Activated CD4-positive, alpha-beta memory T cell treated with anti-CD3 and anti-CD28 coated beads, Interleukin-2, amount 10 ng/mL, durations not matched to agents 7 days and 5 days (primary cell): ENCODE results near the gene MTMR2. TPM values are rescaled to one million over a fixed set of nuclear protein-coding genes. Genes with fewer than 3 reads are reported as not detected.
"Not testable (repeated sequence)": the region's sequence is repeated elsewhere in the genome, so short reads cannot be mapped to it uniquely, and the experiment has no call there.

ENCODE experiments used
- CTCF ChIA-PET: fragments of 350-600 bp; sonication (Branson Sonifier 250); formaldehyde crosslinking; loops from one replicate; lab custom pipeline; 2021; ENCODE audit warnings: antibody characterized with exemption, inconsistent platforms; lab: Charles Lee
- POLR2A ChIA-PET: fragments of 350-600 bp; sonication (Branson Sonifier 250); formaldehyde crosslinking; loops from one replicate; lab custom pipeline; 2021; ENCODE audit warnings: antibody characterized with exemption; lab: Charles Lee
- DNase-seq: peaks from one replicate; pipeline ENCODE4 v3.0.0-alpha.2; 2020
- H3K27ac Mint-ChIP-seq: one replicate; pipeline ENCODE4 v1.8.0; 2021; ENCODE audit warnings: mild to moderate bottlenecking, mixed read lengths
- H3K27me3 Mint-ChIP-seq: one replicate; pipeline ENCODE4 v1.8.0; 2021; ENCODE audit warnings: mixed read lengths
- H3K36me3 Mint-ChIP-seq: one replicate; pipeline ENCODE4 v1.8.0; 2021; ENCODE audit warnings: low read depth, mixed read lengths
- H3K4me1 Mint-ChIP-seq: one replicate; pipeline ENCODE4 v1.8.0; 2021; ENCODE audit warnings: mixed read lengths
- H3K4me3 Mint-ChIP-seq: one replicate; pipeline ENCODE4 v1.8.0; 2021; ENCODE audit warnings: mild to moderate bottlenecking, mixed read lengths
- H3K9me3 Mint-ChIP-seq: one replicate; pipeline ENCODE4 v1.8.0; 2021; ENCODE audit warnings: mixed read lengths
- total RNA-seq, 2 experiments: library from RNA; stranded (reverse); gene quantifications; one replicate each; pipeline ENCODE4 v1.2.3, GENCODE V29; 2021

MTMR2 gene
- total RNA-seq, 2 experiments from 2014 or later = 16.1 to 19.0 TPM

DNA sequence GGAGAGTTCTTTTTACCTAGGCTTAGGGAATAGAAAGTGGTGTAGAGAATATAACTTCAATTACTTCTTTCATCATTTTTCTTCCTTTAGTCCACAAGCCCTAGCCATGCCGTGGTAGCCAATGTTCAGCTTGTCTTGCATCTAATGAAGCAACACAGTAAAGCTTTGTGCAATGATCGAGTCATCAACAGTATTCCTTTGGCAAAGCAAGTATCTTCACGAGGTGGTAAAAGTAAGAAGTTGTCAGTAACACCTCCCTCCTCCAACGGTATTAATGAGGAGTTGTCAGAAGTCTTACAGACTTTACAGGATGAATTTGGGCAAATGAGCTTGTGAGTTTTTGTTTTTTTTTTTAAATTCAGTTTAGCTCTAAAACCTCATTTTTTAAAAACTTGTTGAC, 96.2 kb downstream of the MTMR2 start:
- H3K36me3 Mint-ChIP-seq = peaks cover 56% of the 10 kb centered on the region
- H3K27me3 Mint-ChIP-seq = no peaks in the 10 kb centered on the region
- no peaks in the 10 kb centered on the region for H3K9me3 Mint-ChIP-seq
- no peak overlapping the region for H3K27ac Mint-ChIP-seq
- ChIA-PET POLR2A (no interaction called here), CTCF (interaction anchor here (0.8 to 1.2 kb wide), 2 partner anchors 9 to 516 kb away, joined by 3 to 4 read pairs; partner anchors contain the start of gene MAML2)
- DNase-seq = no peak
- H3K4me1 Mint-ChIP-seq = peaks cover 3% of the 10 kb centered on the region
- no peak overlapping the region for H3K4me3 Mint-ChIP-seq

DNA sequence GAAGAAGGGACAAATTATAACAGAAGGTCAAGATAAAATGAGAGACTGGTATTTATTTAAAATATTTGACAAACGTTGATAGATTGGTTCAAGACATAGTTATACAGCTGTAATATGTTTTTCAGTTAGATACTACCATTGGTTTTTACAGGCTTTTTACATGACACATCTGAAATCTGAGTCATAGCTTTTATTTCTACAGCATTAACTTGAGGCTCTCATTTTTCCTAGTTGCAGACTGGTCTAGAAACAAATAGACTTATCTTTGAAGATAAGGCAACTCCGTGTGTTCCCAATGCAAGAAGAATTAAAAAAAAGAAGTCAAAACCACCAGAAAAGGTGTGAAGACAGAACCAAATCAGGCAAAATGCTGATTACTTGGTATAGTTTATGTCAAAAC, 102.3 kb downstream of the MTMR2 start:
- no peak overlapping the region for H3K27ac Mint-ChIP-seq
- H3K9me3 Mint-ChIP-seq = no peaks in the 10 kb centered on the region
- H3K36me3 Mint-ChIP-seq = peaks cover 62% of the 10 kb centered on the region
- ChIA-PET CTCF (no interaction called here), POLR2A (no interaction called here)
- no peaks in the 10 kb centered on the region for H3K27me3 Mint-ChIP-seq
- no peaks in the 10 kb centered on the region for H3K4me1 Mint-ChIP-seq
- DNase-seq = no peak
- H3K4me3 Mint-ChIP-seq = no peak overlapping the region

DNA sequence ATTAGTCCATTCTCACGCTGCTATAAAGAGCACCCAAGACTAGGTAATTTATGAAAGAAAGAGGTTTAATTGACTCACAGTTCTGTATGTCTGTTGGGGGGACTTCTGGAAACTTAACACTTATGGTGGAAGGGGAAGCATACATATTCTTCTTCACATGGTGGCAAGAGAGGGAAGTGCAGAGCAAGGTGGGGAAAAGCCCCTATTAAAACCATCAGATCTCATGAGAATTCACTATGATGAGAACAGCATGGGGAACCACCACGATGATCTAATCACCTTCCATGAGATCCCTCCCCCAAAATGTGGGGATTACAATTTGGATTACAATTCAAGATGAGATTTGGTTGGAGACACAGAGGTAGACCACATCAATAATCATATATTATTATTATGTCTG, 107.9 kb downstream of the MTMR2 start:
- H3K4me3 Mint-ChIP-seq = no peak overlapping the region
- no peaks in the 10 kb centered on the region for H3K9me3 Mint-ChIP-seq
- no peaks in the 10 kb centered on the region for H3K4me1 Mint-ChIP-seq
- ChIA-PET CTCF (no interaction called here), POLR2A (no interaction called here)
- no peak for DNase-seq
- H3K36me3 Mint-ChIP-seq = peaks cover 56% of the 10 kb centered on the region
- H3K27ac Mint-ChIP-seq = no peak overlapping the region
- no peaks in the 10 kb centered on the region for H3K27me3 Mint-ChIP-seq

DNA sequence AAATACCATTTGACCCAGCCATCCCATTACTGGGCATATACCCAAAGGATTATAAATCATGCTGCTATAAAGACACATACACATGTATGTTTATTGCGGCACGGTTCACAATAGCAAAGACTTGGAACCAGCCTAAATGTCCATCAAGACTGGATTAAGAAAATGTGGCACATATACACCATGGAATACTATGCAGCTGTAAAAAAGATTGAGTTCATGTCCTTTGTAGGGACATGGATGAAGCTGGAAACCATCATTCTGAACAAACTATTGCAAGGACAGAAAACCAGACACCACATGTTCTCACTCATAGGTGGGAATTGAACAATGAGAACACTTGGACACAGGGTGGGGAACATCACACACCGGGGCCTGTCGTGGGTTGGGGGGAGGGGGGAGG, 112.9 kb downstream of the MTMR2 start:
- H3K36me3 Mint-ChIP-seq = peaks cover 64% of the 10 kb centered on the region
- DNase-seq, H3K27me3 Mint-ChIP-seq, H3K9me3 Mint-ChIP-seq, H3K4me3 Mint-ChIP-seq, CTCF ChIA-PET, H3K27ac Mint-ChIP-seq, H3K4me1 Mint-ChIP-seq, POLR2A ChIA-PET: not testable (repeated sequence)

DNA sequence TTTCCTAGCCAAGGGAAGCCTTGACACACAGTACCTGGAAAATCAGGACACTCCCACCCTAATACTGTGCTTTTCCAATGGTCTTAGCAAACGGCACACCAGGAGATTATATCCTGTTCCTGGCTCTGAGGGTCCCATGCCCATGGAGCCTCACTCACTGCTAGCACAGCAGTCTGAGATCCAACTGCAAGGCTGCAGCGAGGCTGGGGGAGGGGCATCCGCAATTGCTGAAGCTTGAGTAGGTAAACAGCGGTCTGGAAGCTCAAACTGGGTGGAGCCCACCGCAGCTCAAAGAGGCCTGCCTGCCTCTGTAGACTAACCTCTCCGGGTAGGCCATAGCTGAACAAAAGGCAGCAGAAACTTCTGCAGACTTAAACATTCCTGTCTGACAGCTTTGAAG, 117.4 kb downstream of the MTMR2 start:
- H3K36me3 Mint-ChIP-seq = peaks cover 70% of the 10 kb centered on the region
- H3K27me3 Mint-ChIP-seq, H3K4me1 Mint-ChIP-seq, H3K4me3 Mint-ChIP-seq, H3K27ac Mint-ChIP-seq, DNase-seq, H3K9me3 Mint-ChIP-seq: not testable (repeated sequence)
- POLR2A ChIA-PET = interaction anchor here (2.4 kb wide), 1 partner anchor 16 kb away, joined by 13 read pairs; the partner anchor contains the start of genes CEP57 and FAM76B
- CTCF ChIA-PET = interaction anchor here (0.8 to 1.6 kb wide), 3 partner anchors 14 to 17 kb away, joined by 3 to 5 read pairs (median 3); partner anchors contain the start of genes CEP57 and FAM76B

DNA sequence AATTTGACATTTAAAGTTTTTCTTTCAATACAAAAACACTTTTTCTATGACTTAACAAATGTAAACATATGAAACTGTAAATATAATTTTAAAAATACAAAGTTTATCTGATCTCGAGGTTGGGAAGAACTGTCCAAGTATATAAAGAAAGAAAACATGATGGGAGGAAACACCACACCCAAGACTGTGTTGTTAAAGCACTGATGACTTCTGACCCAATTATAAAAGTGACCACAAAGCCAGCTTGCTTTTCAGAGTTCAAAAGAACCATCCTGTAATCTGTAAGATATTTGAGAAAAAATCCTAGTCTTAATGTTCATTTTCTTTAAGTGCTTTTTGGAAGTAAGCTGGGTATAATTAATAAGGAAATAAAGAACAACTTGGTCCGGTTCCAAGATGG, 118.0 kb downstream of the MTMR2 start:
- CTCF ChIA-PET = interaction anchor here (0.8 to 1.6 kb wide), 3 partner anchors 14 to 17 kb away, joined by 3 to 5 read pairs (median 3); partner anchors contain the start of genes CEP57 and FAM76B
- no peaks in the 10 kb centered on the region for H3K27me3 Mint-ChIP-seq
- H3K4me3 Mint-ChIP-seq = no peak overlapping the region
- H3K9me3 Mint-ChIP-seq = peaks cover 9% of the 10 kb centered on the region
- no peak overlapping the region for H3K27ac Mint-ChIP-seq
- peaks cover 69% of the 10 kb centered on the region for H3K36me3 Mint-ChIP-seq
- peaks cover 2% of the 10 kb centered on the region for H3K4me1 Mint-ChIP-seq
- no peak for DNase-seq
- POLR2A ChIA-PET = interaction anchor here (2.4 kb wide), 1 partner anchor 15 kb away, joined by 13 read pairs; the partner anchor contains the start of genes CEP57 and FAM76B

DNA sequence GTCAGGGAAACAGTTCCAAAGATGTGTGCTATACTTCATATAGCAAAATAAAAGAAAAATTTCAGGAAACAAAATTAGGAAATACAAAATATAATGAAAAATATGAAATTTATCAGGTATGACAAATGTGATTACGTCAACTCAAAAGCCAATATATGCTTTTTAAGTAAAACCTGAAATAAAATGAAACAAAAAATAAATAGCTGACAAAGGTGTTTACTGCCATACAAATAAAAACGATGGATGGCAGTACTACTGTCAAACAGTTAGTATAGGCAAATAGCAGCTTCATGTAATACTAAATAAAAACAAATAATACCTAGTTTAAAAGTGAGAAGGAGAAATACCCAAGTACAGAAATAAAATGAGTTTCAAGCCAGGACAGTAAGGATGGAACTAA, 119.9 kb downstream of the MTMR2 start:
- Mint-ChIP-seq H3K9me3 (peaks cover 7% of the 10 kb centered on the region), H3K4me3 (no peak overlapping the region), H3K36me3 (peaks cover 79% of the 10 kb centered on the region), H3K27me3 (no peaks in the 10 kb centered on the region), H3K4me1 (peaks cover 5% of the 10 kb centered on the region), H3K27ac (no peak overlapping the region)
- CTCF ChIA-PET = interaction anchor here (1.1 kb wide), 1 partner anchor 37 kb away, joined by 3 read pairs; no protein-coding TSS in a partner anchor
- POLR2A ChIA-PET = interaction anchor here (5.8 kb wide), 1 partner anchor 14 kb away, joined by 43 read pairs; the partner anchor contains the start of genes CEP57 and FAM76B
- DNase-seq = no peak

DNA sequence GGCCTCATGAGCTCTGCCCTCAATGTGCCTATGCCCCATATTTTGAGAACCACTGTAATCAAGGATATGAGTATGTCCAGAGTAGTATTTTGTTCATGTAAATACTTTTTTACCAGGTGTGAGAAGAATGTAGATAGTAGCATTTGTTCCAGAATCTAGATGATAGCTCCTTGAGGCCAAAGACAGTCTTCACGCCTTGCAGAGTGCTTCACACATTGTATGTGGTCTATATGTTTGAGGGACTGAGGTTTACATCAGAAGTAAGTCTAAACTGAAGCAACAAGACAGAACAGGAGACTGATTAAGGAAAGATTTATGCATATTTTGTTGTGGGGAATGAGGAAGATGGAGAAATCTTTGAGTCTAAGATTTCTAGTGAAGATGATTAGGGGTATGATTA, 121.1 kb downstream of the MTMR2 start:
- DNase-seq = no peak
- H3K4me3 Mint-ChIP-seq = no peak overlapping the region
- H3K36me3 Mint-ChIP-seq = peaks cover 68% of the 10 kb centered on the region
- H3K4me1 Mint-ChIP-seq = peaks cover 5% of the 10 kb centered on the region
- no peak overlapping the region for H3K27ac Mint-ChIP-seq
- ChIA-PET POLR2A (interaction anchor here (5.8 kb wide), 1 partner anchor 13 kb away, joined by 43 read pairs; the partner anchor contains the start of genes CEP57 and FAM76B), CTCF (no interaction called here)
- peaks cover 7% of the 10 kb centered on the region for H3K9me3 Mint-ChIP-seq
- H3K27me3 Mint-ChIP-seq = no peaks in the 10 kb centered on the region

DNA sequence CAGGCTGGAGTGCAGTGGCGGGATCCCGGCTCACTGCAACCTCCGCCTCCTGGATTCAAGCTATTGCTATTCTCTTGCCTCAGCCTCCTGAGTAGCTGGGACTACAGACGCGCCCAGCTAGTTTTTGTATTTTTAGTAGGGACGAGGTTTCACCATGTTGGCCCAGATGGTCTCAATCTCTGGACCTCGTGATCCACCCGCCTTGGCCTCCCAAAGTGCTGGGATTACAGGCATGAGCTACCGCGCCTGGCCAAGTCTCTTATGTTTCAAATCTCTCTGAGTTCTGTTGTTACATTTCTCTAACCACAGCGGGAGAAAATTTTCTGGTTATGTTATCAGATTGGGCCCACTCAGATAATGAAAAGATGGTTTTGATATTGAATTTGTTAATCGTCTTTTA, 123.5 kb downstream of the MTMR2 start:
- Mint-ChIP-seq H3K36me3 (peaks cover 55% of the 10 kb centered on the region), H3K27ac (no peak overlapping the region), H3K4me3 (no peak overlapping the region), H3K27me3 (no peaks in the 10 kb centered on the region), H3K9me3 (peaks cover 2% of the 10 kb centered on the region), H3K4me1 (peaks cover 9% of the 10 kb centered on the region)
- ChIA-PET POLR2A (interaction anchor here (5.8 kb wide), 1 partner anchor 10 kb away, joined by 43 read pairs; the partner anchor contains the start of genes CEP57 and FAM76B), CTCF (no interaction called here)
- no peak for DNase-seq

DNA sequence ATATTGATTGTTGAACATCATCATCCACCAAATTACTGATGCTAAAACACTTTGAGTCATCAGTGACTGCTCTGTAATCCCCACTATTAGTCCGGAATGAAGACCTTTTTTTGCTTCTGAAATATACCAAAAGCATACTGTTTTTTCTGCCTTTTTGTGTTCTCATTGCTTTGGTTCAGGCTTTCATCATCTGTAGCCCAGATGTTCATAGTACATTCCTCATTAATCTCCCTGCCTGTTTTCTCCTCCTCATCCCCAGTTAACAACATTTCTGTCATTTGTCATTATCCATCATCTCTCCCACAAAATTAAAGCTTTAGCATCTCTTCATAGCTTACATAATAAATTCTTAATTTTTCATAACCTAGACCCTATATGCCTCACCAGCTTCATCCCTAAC, 124.4 kb downstream of the MTMR2 start:
- no peaks in the 10 kb centered on the region for H3K27me3 Mint-ChIP-seq
- peaks cover 13% of the 10 kb centered on the region for H3K4me1 Mint-ChIP-seq
- H3K4me3 Mint-ChIP-seq = no peak overlapping the region
- CTCF ChIA-PET = interaction anchor here (1.0 kb wide), 1 partner anchor 8 kb away, joined by 3 read pairs; no protein-coding TSS in a partner anchor
- H3K9me3 Mint-ChIP-seq = peaks cover 2% of the 10 kb centered on the region
- H3K36me3 Mint-ChIP-seq = peaks cover 50% of the 10 kb centered on the region
- POLR2A ChIA-PET = interaction anchor here (5.8 kb wide), 1 partner anchor 9 kb away, joined by 43 read pairs; the partner anchor contains the start of genes CEP57 and FAM76B
- DNase-seq = no peak
- no peak overlapping the region for H3K27ac Mint-ChIP-seq

DNA sequence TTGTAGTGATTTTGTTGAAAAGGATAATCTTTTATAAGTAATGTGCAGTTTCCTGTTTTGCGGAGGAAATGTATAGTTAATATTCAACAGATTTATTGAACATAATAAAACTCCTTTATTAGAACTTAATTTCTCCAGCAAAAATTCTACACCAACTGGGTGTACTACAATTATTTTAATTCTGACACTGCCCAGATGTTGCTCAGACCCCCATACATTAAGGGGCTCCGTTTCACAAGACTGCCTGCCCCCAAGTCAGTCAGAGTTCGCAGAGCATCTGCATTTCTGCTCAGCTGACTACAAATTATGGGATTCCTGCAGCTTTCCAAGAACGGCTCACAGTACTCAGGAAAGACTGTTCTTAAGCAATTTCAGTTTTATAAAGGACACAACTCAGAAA, 127.4 kb downstream of the MTMR2 start:
- Mint-ChIP-seq H3K27me3 (no peaks in the 10 kb centered on the region), H3K4me3 (no peak overlapping the region), H3K9me3 (no peaks in the 10 kb centered on the region), H3K27ac (no peak overlapping the region), H3K36me3 (peaks cover 48% of the 10 kb centered on the region), H3K4me1 (peaks cover 37% of the 10 kb centered on the region)
- POLR2A ChIA-PET = interaction anchor here (1.8 kb wide), 1 partner anchor 593 kb away, joined by 7 read pairs; the partner anchor contains the start of genes CCDC82 and JRKL
- CTCF ChIA-PET = no interaction called here
- no peak for DNase-seq

DNA sequence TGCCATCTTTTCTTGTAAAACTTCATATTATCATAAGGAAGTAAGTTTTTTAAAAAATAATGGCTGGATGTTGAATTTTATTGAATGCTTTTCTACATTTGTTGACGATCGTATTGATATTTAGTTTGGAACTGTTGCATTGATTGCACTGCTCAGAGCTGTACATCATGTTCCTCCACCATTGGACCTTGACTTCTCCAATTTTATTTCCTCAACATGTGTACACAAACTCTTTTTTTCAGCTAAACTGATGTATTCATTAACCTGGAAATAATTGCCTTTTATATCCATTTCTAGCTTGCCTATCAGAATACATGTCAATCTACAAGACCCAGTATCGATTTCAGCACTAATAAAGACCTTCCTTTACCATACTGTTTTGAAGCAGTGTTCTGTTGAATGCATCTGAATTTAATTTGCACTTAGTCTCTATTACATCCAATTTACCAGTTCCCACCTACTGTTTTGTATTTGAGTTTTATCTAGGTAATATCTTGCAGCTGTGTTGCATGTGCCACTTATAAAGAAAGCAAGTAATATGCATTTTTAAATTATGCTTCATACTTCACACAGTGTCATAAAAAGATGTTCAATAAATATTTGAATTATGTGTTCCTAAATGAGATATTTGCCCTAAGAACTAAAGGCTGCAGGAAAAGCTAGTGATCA, 128.1 kb downstream of the MTMR2 start:
- H3K4me3 Mint-ChIP-seq = no peak overlapping the region
- CTCF ChIA-PET = interaction anchor here (1.4 kb wide), 1 partner anchor 547 kb away, joined by 5 read pairs; the partner anchor contains the start of gene MAML2
- H3K9me3 Mint-ChIP-seq = no peaks in the 10 kb centered on the region
- H3K27ac Mint-ChIP-seq = no peak overlapping the region
- POLR2A ChIA-PET = interaction anchor here (1.8 kb wide), 1 partner anchor 594 kb away, joined by 7 read pairs; the partner anchor contains the start of genes CCDC82 and JRKL
- no peaks in the 10 kb centered on the region for H3K27me3 Mint-ChIP-seq
- DNase-seq = no peak
- H3K4me1 Mint-ChIP-seq = peaks cover 40% of the 10 kb centered on the region
- H3K36me3 Mint-ChIP-seq = peaks cover 47% of the 10 kb centered on the region

DNA sequence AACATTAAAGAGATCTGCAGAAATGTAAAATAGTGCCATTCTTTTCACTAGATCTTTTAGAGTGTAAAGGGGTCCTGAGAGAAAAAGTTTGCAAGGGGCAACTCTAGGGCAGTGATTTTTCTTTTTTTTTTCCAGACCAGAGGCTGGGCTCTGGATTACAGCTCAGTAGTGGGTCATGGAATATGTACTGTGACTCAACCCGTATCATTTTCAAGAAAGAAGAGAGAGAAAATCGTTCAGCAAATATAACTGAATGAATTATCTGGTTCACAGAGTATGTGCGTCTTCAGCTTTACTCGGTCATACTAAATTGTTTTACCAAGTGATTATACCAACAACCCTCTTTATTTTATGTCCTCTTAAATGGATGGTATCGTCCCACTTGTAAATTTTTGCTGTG, 129.8 kb downstream of the MTMR2 start:
- Mint-ChIP-seq H3K4me1 (peaks cover 37% of the 10 kb centered on the region), H3K4me3 (no peak overlapping the region), H3K27me3 (no peaks in the 10 kb centered on the region), H3K36me3 (peaks cover 32% of the 10 kb centered on the region), H3K27ac (no peak overlapping the region), H3K9me3 (no peaks in the 10 kb centered on the region)
- ChIA-PET POLR2A (no interaction called here), CTCF (no interaction called here)
- DNase-seq = no peak
